GM19452 (cell line): Measurements from ENCODE around the gene SLC17A4.

ENCODE experiments used
- ATAC-seq: cut with Tn5 transposase; IDR thresholded peaks from one replicate; pipeline ENCODE4 v1.9.1; 2021; ENCODE audit not compliant: unreplicated experiment

The SLC17A4 gene

DNA sequence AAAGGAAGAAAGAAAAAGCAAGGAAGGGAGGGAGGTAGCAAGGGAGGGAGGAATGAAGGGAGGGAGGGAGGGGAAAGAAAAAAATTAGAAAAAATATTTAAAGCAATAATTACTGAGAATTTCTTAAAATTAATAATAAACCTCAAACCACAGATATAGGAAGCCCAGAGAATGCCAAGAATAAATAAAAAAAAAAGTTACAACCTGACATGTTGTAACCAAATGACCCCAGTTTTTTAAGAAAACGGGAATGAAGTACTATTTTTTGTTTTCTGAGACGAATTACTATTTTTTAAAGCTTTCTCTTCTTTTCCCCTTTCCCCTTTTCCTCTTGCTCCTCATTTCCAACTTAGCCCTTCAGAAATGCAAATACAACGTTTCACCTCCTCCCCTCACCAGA lies 60.7 kb downstream of the SLC17A4 start:
- no peak for ATAC-seq

DNA sequence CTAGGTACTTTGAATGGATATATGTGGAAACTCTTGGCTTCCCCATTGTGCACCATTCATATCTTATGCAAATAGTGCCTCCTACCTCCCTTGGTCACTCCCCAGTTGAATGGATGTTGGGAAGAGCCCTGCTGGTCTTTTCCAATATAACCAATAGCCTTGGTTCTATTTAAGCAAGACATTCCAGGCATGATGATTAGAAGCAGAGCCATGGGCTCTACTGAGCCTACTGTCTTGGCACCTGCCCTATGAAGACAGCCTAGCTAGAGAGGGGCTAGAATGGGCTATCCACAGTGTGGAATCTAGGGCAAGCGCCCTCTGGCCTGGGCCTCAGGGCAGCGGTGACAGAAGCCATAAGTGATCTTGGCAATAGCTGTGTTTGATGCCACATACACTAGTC lies 61.7 kb downstream of the SLC17A4 start:
- ATAC-seq = no peak

DNA sequence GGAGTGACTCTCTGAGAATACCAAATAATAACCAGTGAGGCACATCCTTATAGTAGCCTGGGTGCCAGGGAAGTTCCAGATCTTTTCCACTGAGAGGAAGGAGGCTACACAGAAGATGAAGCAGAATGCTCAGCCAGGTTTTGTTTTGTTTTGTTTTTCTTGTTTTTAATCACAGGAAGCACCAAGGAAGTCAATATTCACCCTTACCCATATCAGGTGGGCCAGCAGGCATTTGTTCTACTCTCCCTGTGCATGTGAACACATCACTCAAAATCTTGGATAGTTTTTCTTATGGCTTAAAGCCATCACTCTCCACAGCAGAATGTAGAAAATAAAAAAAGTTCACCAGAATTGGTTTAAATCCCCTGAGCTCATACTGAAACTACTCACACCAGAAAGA lies 66.8 kb downstream of the SLC17A4 start:
- no peak for ATAC-seq

DNA sequence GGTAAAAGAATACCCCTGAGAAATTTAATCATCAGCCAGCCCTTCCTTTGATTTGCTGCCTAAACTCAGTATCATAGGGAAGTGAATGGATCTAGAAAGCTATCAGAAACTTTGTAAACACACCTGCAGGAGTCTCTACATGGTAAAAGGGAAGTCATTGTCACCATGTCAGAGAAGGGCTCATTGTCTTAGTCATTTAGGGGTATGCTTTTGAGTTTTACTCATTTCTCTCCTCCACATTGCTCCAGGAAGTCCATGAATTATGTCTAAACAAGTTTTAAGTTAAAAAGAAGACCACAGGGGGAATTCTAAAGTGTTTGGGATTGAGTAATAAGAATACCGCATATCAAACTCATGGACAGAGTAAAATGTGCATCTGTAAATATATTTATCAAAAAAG lies 74.8 kb downstream of the SLC17A4 start:
- ATAC-seq = peak; percentile 61

DNA sequence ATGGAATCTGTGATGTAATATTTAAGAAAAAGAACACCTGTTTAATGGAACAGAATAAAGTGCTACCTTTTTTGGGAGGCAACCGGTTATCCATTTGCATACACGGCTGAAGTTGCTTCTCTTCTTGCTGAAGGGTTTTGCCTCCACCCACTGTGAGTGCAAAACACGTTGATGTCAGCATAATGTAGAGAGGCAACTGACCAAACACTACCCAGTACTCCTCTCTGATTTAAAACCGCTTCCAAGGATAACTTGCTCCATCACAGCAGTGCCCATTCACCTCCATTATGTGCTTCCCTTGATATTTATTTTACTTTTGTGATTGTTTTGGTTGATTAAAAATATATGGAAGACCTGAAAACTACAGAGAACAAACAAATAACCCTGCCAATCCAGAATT lies 75.9 kb downstream of the SLC17A4 start:
- no peak for ATAC-seq
